Testis (tissue), 3 donors: ENCODE data around the gene CPO. TPM values are rescaled to one million over a fixed set of nuclear protein-coding genes. Genes with fewer than 3 reads are reported as not detected.

ENCODE experiments used
- DNase-seq: peaks from one replicate; pipeline ENCODE4 v3.0.0-alpha.2; 2019
- H3K27ac ChIP-seq, 2 donors: fragments of 200-600 bp; sonication (generic); one replicate each; pipeline ENCODE4 v1.5.1; 2019
- H3K27me3 ChIP-seq: fragments of 200-600 bp; sonication (generic); one replicate; pipeline ENCODE4 v1.5.1; 2019
- H3K36me3 ChIP-seq: fragments of 200-600 bp; sonication (generic); one replicate; pipeline ENCODE4 v1.5.1; 2017; ENCODE audit warnings: low read depth; ENCODE audit errors: missing control alignments
- H3K4me1 ChIP-seq: fragments of 200-600 bp; sonication (generic); one replicate; pipeline ENCODE4 v1.5.1; 2019
- H3K4me3 ChIP-seq, 2 donors: fragments of 200-600 bp; sonication (generic); one replicate each; pipeline ENCODE4 v1.5.1; 2017 to 2019
- H3K9me3 ChIP-seq: fragments of 200-600 bp; sonication (generic); one replicate; pipeline ENCODE4 v1.5.1; 2017
- CTCF ChIP-seq, 3 experiments: fragments of 450-650 bp in 2 of 3; fragments of 200-600 bp in 1 of 3; sonication (generic) in 1 of 3; IDR thresholded peaks; one replicate each; pipeline ENCODE4 v1.5.1; 2016 to 2019; ENCODE audit warnings: antibody characterized with exemption in 3 of 3, mild to moderate bottlenecking in 2 of 3, moderate library complexity in 1 of 3
- POLR2A ChIP-seq: fragments of 450-650 bp; IDR thresholded peaks from one replicate; pipeline ENCODE4 v1.6.1; 2017; ENCODE audit warnings: antibody characterized with exemption, mild to moderate bottlenecking, moderate library complexity
- WGBS, 2 donors: methylation state at CpG; one replicate each; pipeline ENCODE4 v1.1.5; 2018; 5-methylcytosine and 5-hydroxymethylcytosine counted together
- intact Hi-C: fragments of 100-400 bp; cut with DNase I; formaldehyde crosslinking; loops from one replicate; pipeline ENCODE4 v1.15.1; 2023; ENCODE audit warnings: low total_unique reads
- polyA plus RNA-seq: library from polyadenylated mRNA; stranded (reverse); fragments of 350-450 nt; fragmentation: Illumina TruSeq; extraction: RNeasy Lipid Tissue Mini Kit (QIAGEN cat#74804); gene quantifications from one replicate; pipeline ENCODE4 v1.2.3, GENCODE V29; 2014; ENCODE audit warnings: low read depth, low replicate concordance; ENCODE audit not compliant: insufficient read depth
- total RNA-seq, 2 donors: library from RNA; depleted of rRNA; stranded (reverse); fragments of >200 nt; gene quantifications; one replicate each; pipeline ENCODE4 v1.2.3, GENCODE V29; 2016

Gene CPO
- total and polyA plus RNA-seq, 3 donors from 2014 or later: 0.43 to 0.90 (median 0.71) TPM

DNA sequence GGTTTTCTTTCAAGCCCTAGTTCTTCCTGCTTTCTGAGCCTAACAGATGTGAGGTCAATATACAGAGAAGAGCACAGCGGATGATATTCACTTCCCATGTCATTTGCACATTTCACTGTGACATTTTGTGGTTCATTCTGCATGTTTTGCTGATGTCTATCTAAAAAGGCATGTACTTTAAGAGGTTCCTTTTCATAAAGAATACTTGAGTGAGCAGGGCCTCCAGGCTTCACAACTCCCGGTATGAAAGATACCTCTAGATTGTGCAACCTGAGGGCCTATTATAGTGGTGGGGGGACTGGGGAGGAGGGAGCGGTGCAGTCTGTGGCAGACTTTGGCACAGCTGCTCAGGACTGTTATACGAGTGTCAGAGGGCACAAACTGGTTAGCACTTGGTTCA is 54.6 kb downstream of the CPO start:
- Histone ChIP-seq H3K4me3 (no peak overlapping the region), H3K27me3 (no peaks in the 10 kb centered on the region), H3K9me3 (no peaks in the 10 kb centered on the region), H3K4me1 (peaks cover 8% of the 10 kb centered on the region), H3K27ac (no peak overlapping the region), H3K36me3 (no peaks in the 10 kb centered on the region)
- no peak for TF ChIP-seq POLR2A
- no peak for TF ChIP-seq CTCF (IDR thresholded peaks at IDR 0.05)
- 58 to 82% methylated on average over 4 of the region's 4 CpGs for WGBS, 2 donors
- no peak for DNase-seq
- intact Hi-C loops: no loop called here

DNA sequence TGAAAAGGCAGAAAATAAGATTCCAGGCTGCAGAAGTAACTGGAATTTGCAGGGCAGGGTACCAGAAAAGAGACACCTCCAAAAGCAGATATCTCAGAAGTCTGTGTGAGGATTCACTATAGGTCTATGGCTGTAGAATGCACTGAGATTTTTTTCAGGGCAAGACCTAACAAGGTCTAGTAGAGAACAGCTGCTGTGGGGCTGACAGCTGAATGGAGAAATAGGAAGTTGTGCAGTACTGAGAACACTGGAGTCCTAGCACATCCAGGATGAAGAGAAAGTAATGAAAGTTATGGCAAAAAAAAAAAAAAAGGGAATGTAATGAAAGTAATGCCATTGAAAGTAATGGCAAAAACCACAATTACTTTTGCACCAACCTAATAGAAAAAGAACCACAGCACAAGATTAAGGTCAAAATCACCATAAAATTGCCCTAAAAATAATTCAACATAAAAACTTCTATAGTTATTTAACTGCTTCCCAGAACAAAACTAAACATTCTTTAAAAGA is 57.3 kb downstream of the CPO start:
- H3K36me3 ChIP-seq: no peaks in the 10 kb centered on the region
- DNase-seq: no peak
- no peaks in the 10 kb centered on the region for H3K4me1 ChIP-seq
- intact Hi-C loops: no loop called here
- H3K27ac ChIP-seq: no peak overlapping the region
- no peaks in the 10 kb centered on the region for H3K9me3 ChIP-seq
- no peak for TF ChIP-seq POLR2A
- no peak for TF ChIP-seq CTCF (IDR thresholded peaks at IDR 0.05)
- no peak overlapping the region for H3K4me3 ChIP-seq
- no peaks in the 10 kb centered on the region for H3K27me3 ChIP-seq

GRCh38 chr2:207008105-207008990 is 69.0 kb downstream of the CPO start:
- H3K27me3 ChIP-seq: no peaks in the 10 kb centered on the region
- WGBS, 2 donors: 48 to 56% methylated on average over 1 of the region's 1 CpG
- no peak overlapping the region for H3K27ac ChIP-seq
- no peaks in the 10 kb centered on the region for H3K4me1 ChIP-seq
- no peak overlapping the region for H3K4me3 ChIP-seq
- no peaks in the 10 kb centered on the region for H3K36me3 ChIP-seq
- TF ChIP-seq POLR2A (no peak), CTCF (IDR thresholded peaks at IDR 0.05) (peak in 1 of 3 experiments; percentile 20)
- H3K9me3 ChIP-seq: no peaks in the 10 kb centered on the region
- DNase-seq: no peak
- intact Hi-C loops: no loop called here

DNA sequence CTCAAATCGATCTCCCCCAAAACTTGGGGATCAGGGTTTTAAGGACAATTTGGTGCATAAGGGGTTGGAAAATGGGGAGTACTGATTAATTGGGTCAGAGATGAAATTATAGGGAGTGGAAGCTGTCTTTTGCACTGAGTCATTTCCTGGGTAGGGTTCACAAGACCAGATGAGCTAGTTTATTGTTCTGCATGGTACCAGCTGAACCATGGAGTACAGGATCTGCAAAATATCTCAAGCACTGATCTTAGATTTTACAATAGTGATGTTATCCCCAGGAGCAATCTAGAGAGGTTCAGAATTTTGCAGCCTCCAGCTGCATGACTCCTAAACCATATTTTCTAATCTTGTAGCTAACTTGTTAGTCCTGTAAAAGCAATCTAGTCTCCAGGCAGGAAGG is 73.1 kb downstream of the CPO start:
- H3K4me1 ChIP-seq: no peaks in the 10 kb centered on the region
- 53 to 67% methylated on average over 1 of the region's 1 CpG for WGBS, 2 donors

More for the DNA sequence above, 73.1 kb downstream of the CPO start:
- Histone ChIP-seq H3K4me3 (no peak overlapping the region), H3K27ac (no peak overlapping the region), H3K36me3 (no peaks in the 10 kb centered on the region), H3K9me3 (no peaks in the 10 kb centered on the region), H3K27me3 (no peaks in the 10 kb centered on the region)
- TF ChIP-seq CTCF (IDR thresholded peaks at IDR 0.05) (no peak), POLR2A (no peak)
- DNase-seq: no peak
- intact Hi-C loops: no loop called here
